ENCODE data around the gene NEU1. TPM values are rescaled to one million over a fixed set of nuclear protein-coding genes. Genes with fewer than 3 reads are reported as not detected.
"Not testable (repeated sequence)": the region's sequence is repeated elsewhere in the genome, so short reads cannot be mapped to it uniquely, and the experiment has no call there.

The NEU1 gene
- polyA plus RNA-seq (ENCODE audit: insufficient read length in 12 of 12), result 10 to 100 TPM in 11 of 12 donors, not detected in 1; 14.6 to 32.7 (median 16.0) TPM
- long read RNA-seq, donor 1, transcript NEU1-206 (6 exons, 2,045 nt), result major isoform, 77 of 159 reads
- long read RNA-seq, donor 1, partial matches to known transcripts, result 79 of 159 reads
- long read RNA-seq, donor 1, other reads (novel, unspliced or antisense), result 0 of 159 reads
- long read RNA-seq, donor 2, partial matches to known transcripts, result 0 of 6 reads
- long read RNA-seq, donor 2, other reads (novel, unspliced or antisense), result 0 of 6 reads
- long read RNA-seq, donor 3, partial matches to known transcripts, result 0 of 4 reads
- long read RNA-seq, donor 3, other reads (novel, unspliced or antisense), result 0 of 4 reads
- long read RNA-seq, donor 4, partial matches to known transcripts, result 0 of 3 reads
- long read RNA-seq, donor 4, other reads (novel, unspliced or antisense), result 0 of 3 reads
- long read RNA-seq, donor 5, transcript NEU1-206 (6 exons, 2,045 nt), result major isoform, 10 of 12 reads
- long read RNA-seq, donor 5, partial matches to known transcripts, result 0 of 12 reads
- long read RNA-seq, donor 5, other reads (novel, unspliced or antisense), result 0 of 12 reads
- long read RNA-seq, donor 6, partial matches to known transcripts, result 0 of 2 reads
- long read RNA-seq, donor 6, other reads (novel, unspliced or antisense), result 0 of 2 reads
- long read RNA-seq, donor 7, partial matches to known transcripts, result 0 of 4 reads
- long read RNA-seq, donor 7, other reads (novel, unspliced or antisense), result 0 of 4 reads
- long read RNA-seq, donor 8, transcript NEU1-206 (6 exons, 2,045 nt), result major isoform, 9 of 10 reads
- long read RNA-seq, donor 8, partial matches to known transcripts, result 0 of 10 reads
- long read RNA-seq, donor 8, other reads (novel, unspliced or antisense), result 0 of 10 reads
- long read RNA-seq, donor 9, transcript NEU1-206 (6 exons, 2,045 nt), result major isoform, 7 of 7 reads
- long read RNA-seq, donor 9, partial matches to known transcripts, result 0 of 7 reads
- long read RNA-seq, donor 9, other reads (novel, unspliced or antisense), result 0 of 7 reads
- long read RNA-seq, donor 10, partial matches to known transcripts, result 0 of 5 reads
- long read RNA-seq, donor 10, other reads (novel, unspliced or antisense), result 0 of 5 reads
- long read RNA-seq, donor 11, transcript NEU1-206 (6 exons, 2,045 nt), result major isoform, 6 of 7 reads
- long read RNA-seq, donor 11, partial matches to known transcripts, result 0 of 7 reads
- long read RNA-seq, donor 11, other reads (novel, unspliced or antisense), result 0 of 7 reads

GRCh38 chr6:31862344-31863235, at the start of gene NEU1:
Gene NEU1 (minus strand): TSS chr6:31862821. CDS start chr6:31862776, 45 bp downstream.
- DNase-seq, result peak; percentile 99

- DNase-seq, result no peak
Observed at GRCh38 chr6:31911826-31912585, 49.4 kb upstream of the NEU1 start.

- not testable (repeated sequence) for DNase-seq
Observed at GRCh38 chr6:31909298-31909697, 46.7 kb upstream of the NEU1 start.

- no peak for DNase-seq
Observed at GRCh38 chr6:31908791-31909190, 46.2 kb upstream of the NEU1 start.

- not testable (repeated sequence) for DNase-seq
Observed at GRCh38 chr6:31908255-31908654, 45.6 kb upstream of the NEU1 start.

- DNase-seq, result no peak
Observed at GRCh38 chr6:31907158-31907813, 44.7 kb upstream of the NEU1 start.

- not testable (repeated sequence) for DNase-seq
Observed at GRCh38 chr6:31906727-31907126, 44.1 kb upstream of the NEU1 start.

- DNase-seq, result no peak
Observed at GRCh38 chr6:31906122-31906521, 43.5 kb upstream of the NEU1 start.

GRCh38 chr6:31905041-31905440, 42.4 kb upstream of the NEU1 start:
- DNase-seq, result no peak

GRCh38 chr6:31903957-31904356, 41.3 kb upstream of the NEU1 start:
- no peak for DNase-seq

- DNase-seq, result peak; percentile 97
Observed at GRCh38 chr6:31901953-31902643, 39.5 kb upstream of the NEU1 start, which contains the start of gene ZBTB12. Gene ZBTB12 (minus strand): TSS chr6:31902086. CDS start chr6:31901305, 781 bp downstream.

GRCh38 chr6:31901415-31901952, 38.9 kb upstream of the NEU1 start:
- DNase-seq, result peak; percentile 58

GRCh38 chr6:31900917-31901414, 38.3 kb upstream of the NEU1 start:
- DNase-seq, result no peak

- DNase-seq, result no peak
Observed at GRCh38 chr6:31899882-31900722, 37.5 kb upstream of the NEU1 start.

GRCh38 chr6:31899215-31899614, 36.6 kb upstream of the NEU1 start:
- no peak for DNase-seq

- DNase-seq, result peak; percentile 45
Observed at GRCh38 chr6:31898383-31899011, 35.9 kb upstream of the NEU1 start.
